Measurements from ENCODE around the gene SPOCK1.

Gene SPOCK1

GRCh38 chr5:137332296-137332695 is 166.8 kb downstream of the SPOCK1 start:
- no peak for DNase-seq (ENCODE audit: low read depth in 2 of 2)

GRCh38 chr5:137329586-137330296 is 169.4 kb downstream of the SPOCK1 start:
- DNase-seq (ENCODE audit: low read depth in 2 of 2), result no peak

GRCh38 chr5:137328991-137329390 is 170.1 kb downstream of the SPOCK1 start:
- DNase-seq (ENCODE audit: low read depth in 2 of 2), result no peak

- DNase-seq (ENCODE audit: low read depth in 2 of 2), result no peak
Observed at GRCh38 chr5:137328463-137328862, 170.7 kb downstream of the SPOCK1 start.

GRCh38 chr5:137325721-137326120 is 173.4 kb downstream of the SPOCK1 start:
- no peak for DNase-seq (ENCODE audit: low read depth in 2 of 2)

GRCh38 chr5:137320056-137321045 is 178.8 kb downstream of the SPOCK1 start:
- DNase-seq (ENCODE audit: low read depth in 2 of 2), result no peak

- DNase-seq (ENCODE audit: low read depth in 2 of 2), result no peak
Observed at GRCh38 chr5:137318027-137318426, 181.1 kb downstream of the SPOCK1 start.

GRCh38 chr5:137316346-137316736 is 182.8 kb downstream of the SPOCK1 start:
- DNase-seq (ENCODE audit: low read depth in 2 of 2), result no peak

GRCh38 chr5:137315534-137316345 is 183.4 kb downstream of the SPOCK1 start:
- DNase-seq (ENCODE audit: low read depth in 2 of 2), result no peak

- no peak for DNase-seq (ENCODE audit: low read depth in 2 of 2)
Observed at GRCh38 chr5:137315109-137315508, 184.0 kb downstream of the SPOCK1 start.

- no peak for DNase-seq (ENCODE audit: low read depth in 2 of 2)
Observed at GRCh38 chr5:137313526-137314175, 185.5 kb downstream of the SPOCK1 start.

- DNase-seq (ENCODE audit: low read depth in 2 of 2), result no peak
Observed at GRCh38 chr5:137312011-137312410, 187.1 kb downstream of the SPOCK1 start.

- DNase-seq (ENCODE audit: low read depth in 2 of 2), result no peak
Observed at GRCh38 chr5:137310051-137310730, 188.9 kb downstream of the SPOCK1 start.

- DNase-seq (ENCODE audit: low read depth in 2 of 2), result no peak
Observed at GRCh38 chr5:137309290-137309689, 189.8 kb downstream of the SPOCK1 start.

GRCh38 chr5:137308311-137308710 is 190.8 kb downstream of the SPOCK1 start:
- DNase-seq (ENCODE audit: low read depth in 2 of 2), result no peak

GRCh38 chr5:137306903-137307302 is 192.2 kb downstream of the SPOCK1 start:
- no peak for DNase-seq (ENCODE audit: low read depth in 2 of 2)

- DNase-seq (ENCODE audit: low read depth in 2 of 2), result no peak
Observed at GRCh38 chr5:137305971-137306602, 193.0 kb downstream of the SPOCK1 start.

GRCh38 chr5:137304226-137304874 is 194.8 kb downstream of the SPOCK1 start:
- DNase-seq (ENCODE audit: low read depth in 2 of 2), result no peak

- DNase-seq (ENCODE audit: low read depth in 2 of 2), result no peak
Observed at GRCh38 chr5:137303509-137303908, 195.6 kb downstream of the SPOCK1 start.
